RCC 7860 (cell line): ENCODE results near the gene KLHL7.
"Not testable (repeated sequence)": the region's sequence is repeated elsewhere in the genome, so short reads cannot be mapped to it uniquely, and the experiment has no call there.

ENCODE experiments used
- DNase-seq: peaks from one replicate; pipeline ENCODE4 v3.0.0-alpha.2; 2015; ENCODE audit warnings: low spot score
- FAIRE-seq: peaks from 2 replicates; lab custom pipeline; 2012; peaks lifted over from hg19 to GRCh38; lab: Jason Lieb, UNC

KLHL7 gene

GRCh38 chr7:23212395-23212794, 106.8 kb downstream of the KLHL7 start:
- no peak for FAIRE-seq

GRCh38 chr7:23212841-23213240, 107.3 kb downstream of the KLHL7 start:
- no peak for DNase-seq
- no peak for FAIRE-seq

More at GRCh38 chr7:23212395-23212794, 106.8 kb downstream of the KLHL7 start:
- no peak for DNase-seq

DNA sequence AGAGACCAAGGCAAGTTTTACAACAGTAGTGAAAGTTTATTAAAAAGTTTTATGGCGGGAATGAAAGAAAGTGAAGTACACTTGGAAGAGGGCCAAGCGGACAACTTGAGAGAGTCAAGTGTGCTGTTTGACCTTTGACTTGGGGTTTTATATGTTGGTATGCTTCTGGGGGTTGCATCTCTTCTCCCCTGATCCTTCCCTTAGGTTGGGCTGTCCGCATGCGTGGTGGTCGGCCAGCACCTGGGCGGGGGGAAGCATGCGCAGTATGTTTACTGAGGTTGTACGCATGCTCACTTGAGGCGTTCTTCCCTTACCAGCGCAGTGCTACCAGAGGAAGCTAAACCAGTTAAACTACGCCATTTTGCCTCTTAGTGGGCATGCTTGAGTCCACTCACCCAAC, 108.2 kb downstream of the KLHL7 start:
- FAIRE-seq: no peak

DNA sequence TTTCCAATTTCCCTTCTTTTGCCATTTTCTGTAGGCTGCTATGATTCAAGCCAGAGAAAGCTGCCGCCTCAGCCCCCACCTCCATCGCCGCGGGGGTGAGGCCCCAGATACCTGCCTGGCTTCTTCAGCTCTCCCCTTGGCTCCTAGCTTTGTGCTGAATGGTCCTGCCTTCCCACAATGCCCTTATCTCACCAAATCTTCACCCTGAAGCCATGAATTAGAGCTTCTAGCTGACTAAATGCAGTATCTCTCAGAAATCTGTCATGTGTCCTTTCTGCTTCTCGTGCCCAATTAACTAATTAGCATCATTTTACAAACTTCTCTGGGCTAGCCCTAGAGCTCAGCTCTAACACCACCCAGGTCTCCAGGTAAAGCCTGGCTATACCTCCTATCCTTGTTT, 108.8 kb downstream of the KLHL7 start:
- FAIRE-seq: no peak
- no peak for DNase-seq

More for the DNA sequence above, 108.2 kb downstream of the KLHL7 start:
- no peak for DNase-seq

- DNase-seq: no peak
- no peak for FAIRE-seq
These were observed 109.4 kb downstream of the KLHL7 start for GRCh38 chr7:23214938-23215337.

- FAIRE-seq: no peak
- DNase-seq: no peak
These were observed 110.4 kb downstream of the KLHL7 start for GRCh38 chr7:23216021-23216420.

- DNase-seq (no peak), FAIRE-seq (no peak)
These were observed 112.6 kb downstream of the KLHL7 start for GRCh38 chr7:23218196-23218595.

DNA sequence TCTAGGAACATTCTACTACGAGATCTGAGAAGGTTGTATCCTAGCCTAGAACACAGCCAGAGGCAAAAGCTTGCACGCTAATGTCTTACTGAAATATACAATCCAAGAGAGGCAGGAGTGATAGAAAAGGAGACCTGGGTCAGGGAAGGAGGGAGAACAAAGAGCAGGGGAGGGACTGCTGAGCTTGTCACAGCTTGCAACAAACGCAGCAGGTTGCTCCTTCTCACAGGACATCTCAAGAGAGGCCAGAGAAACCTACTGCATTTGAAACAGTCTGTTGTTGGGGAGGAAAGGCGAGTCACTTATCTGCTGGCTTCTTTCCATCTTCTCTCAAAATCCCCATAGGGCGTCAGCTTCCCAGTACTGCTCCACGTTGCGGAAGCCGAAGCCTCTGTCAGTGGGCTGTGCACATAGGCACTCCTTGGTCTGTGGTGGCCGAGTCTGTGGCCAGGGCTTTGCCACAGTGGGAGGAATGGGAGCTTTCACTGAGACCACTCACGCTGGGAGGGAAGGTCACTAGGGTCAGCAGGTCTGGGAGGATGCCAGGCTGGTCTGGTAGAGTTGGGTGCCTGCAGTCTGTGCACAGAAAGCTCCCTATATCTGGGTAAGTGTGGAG, 115.2 kb downstream of the KLHL7 start:
- FAIRE-seq (no peak), DNase-seq (no peak)

DNA sequence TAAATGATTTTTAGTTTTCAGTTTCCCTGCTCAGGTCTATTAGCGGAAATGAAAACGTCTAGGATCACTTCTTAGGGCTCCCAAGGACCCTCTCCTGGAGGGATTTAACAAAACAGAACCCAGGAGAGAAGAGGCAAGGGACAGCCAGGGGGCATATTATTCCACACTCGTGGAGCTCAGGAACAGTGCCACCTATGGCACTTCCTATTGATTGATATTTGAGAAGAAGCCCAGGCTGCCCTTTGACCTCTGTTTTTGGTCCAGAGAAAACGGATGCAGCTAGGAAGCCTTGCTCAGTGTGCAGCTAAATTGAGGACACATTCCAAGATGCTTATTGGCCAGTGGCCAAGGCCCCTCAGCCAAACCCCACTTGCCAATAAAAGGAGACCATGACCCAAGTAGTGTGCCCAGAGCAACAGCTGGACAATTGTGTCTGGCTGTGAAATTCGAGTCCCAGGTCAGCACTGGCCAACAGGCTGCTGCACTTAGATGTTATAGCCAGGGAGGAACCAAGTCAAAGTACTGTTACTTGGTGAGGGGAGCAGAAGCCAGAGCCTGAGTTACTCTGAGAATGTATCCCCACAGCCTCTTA, 117.0 kb downstream of the KLHL7 start:
- FAIRE-seq (no peak), DNase-seq (no peak)

- not testable (repeated sequence) for DNase-seq, FAIRE-seq
These were observed 118.8 kb downstream of the KLHL7 start for GRCh38 chr7:23224364-23224763.

DNA sequence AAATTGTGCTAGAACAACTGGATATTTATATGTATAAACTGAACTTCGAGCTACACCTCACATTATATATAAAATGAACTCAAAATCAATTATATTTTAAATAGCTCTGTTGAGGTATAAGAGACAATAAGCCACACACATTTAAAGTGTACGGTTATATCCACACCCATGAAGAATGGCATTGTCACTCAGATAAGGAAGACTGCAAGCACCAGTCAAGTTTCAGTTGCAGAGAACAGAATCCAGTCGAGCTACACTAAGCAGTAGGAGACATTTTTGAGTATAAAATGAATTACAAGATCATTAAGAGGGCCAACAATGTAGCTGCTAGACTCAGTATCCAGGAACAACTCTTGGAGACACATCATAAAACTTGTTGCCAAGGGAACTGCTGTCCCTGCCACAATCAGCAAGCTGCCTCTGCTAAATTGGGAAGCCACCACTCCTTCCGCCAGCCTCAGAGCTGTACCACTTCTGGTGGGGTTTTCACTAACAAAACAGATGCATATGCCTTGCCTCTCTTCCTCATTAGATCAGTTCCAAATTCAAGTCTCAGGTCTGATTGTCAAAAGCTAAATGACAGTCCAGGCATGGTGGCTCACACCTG, 121.4 kb downstream of the KLHL7 start:
- DNase-seq (no peak), FAIRE-seq (no peak)
